Hepatocyte (in vitro differentiated cells): ENCODE data around the gene MCEE.
"Not testable (repeated sequence)": the region's sequence is repeated elsewhere in the genome, so short reads cannot be mapped to it uniquely, and the experiment has no call there.

ENCODE experiments used
- EZH2 ChIP-seq: fragments of 200-600 bp; sonication (generic); IDR thresholded peaks from 2 replicates; pipeline ENCODE4 v1.6.1; 2016; ENCODE audit warnings: antibody characterized with exemption, mild to moderate bottlenecking, borderline replicate concordance
- EZH2phosphoT487 ChIP-seq: fragments of 200-600 bp; sonication (generic); IDR thresholded peaks from one replicate; pipeline ENCODE4 v1.6.1; 2018; ENCODE audit warnings: antibody characterized with exemption, mild to moderate bottlenecking, low read depth, moderate library complexity; ENCODE audit not compliant: unreplicated experiment, severe bottlenecking
- TF ChIP-seq, protein P1 (sequence below): fragments of 200-600 bp; sonication (generic); IDR thresholded peaks from 2 replicates; pipeline ENCODE4 v1.5.1; 2016; ENCODE audit warnings: antibody characterized with exemption, mild to moderate bottlenecking; ENCODE audit not compliant: poor library complexity

DNA sequence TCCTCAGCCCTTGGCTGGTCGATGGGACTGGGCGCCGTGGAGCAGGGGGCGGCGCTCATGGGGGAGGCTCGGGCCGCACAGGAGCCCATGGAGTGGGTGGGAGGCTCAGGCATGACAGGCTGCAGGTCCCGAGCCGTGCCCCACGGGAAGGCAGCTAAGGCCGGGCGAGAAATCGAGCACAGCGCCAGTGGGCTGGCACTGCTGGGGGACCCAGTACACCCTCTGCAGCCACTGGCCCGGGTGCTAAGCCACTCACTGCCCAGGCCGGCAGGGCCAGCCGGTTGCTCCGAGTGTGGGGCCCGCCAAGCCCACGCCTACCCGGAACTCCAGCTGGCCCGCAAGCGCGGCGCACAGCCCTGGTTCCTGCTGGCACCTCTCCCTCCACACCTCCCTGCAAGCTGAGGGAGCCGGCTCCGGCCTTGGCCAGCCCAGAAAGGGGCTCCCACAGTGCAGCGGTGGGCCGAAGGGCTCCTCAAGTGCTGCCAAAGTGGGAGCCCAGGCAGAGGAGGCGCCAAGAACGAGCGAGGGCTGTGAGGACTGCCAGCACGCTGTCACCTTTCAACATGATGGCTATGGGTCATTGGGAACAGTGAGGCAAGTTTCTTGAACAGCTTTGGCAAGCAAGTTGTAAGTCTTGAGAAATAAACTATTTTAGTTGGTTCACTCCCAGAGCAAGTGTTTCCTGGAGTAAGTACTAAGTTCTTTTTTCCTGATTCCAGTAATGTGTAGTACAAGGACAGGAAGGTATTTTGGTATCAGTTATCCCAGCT lies 37.4 kb downstream of the MCEE start:
- TF ChIP-seq, protein P1, sequence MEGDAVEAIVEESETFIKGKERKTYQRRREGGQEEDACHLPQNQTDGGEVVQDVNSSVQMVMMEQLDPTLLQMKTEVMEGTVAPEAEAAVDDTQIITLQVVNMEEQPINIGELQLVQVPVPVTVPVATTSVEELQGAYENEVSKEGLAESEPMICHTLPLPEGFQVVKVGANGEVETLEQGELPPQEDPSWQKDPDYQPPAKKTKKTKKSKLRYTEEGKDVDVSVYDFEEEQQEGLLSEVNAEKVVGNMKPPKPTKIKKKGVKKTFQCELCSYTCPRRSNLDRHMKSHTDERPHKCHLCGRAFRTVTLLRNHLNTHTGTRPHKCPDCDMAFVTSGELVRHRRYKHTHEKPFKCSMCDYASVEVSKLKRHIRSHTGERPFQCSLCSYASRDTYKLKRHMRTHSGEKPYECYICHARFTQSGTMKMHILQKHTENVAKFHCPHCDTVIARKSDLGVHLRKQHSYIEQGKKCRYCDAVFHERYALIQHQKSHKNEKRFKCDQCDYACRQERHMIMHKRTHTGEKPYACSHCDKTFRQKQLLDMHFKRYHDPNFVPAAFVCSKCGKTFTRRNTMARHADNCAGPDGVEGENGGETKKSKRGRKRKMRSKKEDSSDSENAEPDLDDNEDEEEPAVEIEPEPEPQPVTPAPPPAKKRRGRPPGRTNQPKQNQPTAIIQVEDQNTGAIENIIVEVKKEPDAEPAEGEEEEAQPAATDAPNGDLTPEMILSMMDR, result not testable (repeated sequence)
- not testable (repeated sequence) for TF ChIP-seq EZH2phosphoT487, EZH2
